Effector memory CD8-positive, alpha-beta T cell (primary cell): ENCODE data around the gene HRH1.

Experiments
- ATAC-seq: fragments of 150-1000 bp; cut with Tn5 transposase; replicated peaks from 2 replicates; pipeline ENCODE4 v1.10.0; 2021; ENCODE audit warnings: mild to moderate bottlenecking, moderate library complexity
- DNase-seq, 3 experiments: peaks; one replicate each; pipeline ENCODE4 v3.0.0; 2021
- H3K27ac Mint-ChIP-seq, 2 donors: one replicate each; pipeline ENCODE4 v1.8.0; 2022; ENCODE audit warnings: mild to moderate bottlenecking in 2 of 2, mixed read lengths in 2 of 2, moderate library complexity in 2 of 2
- H3K27me3 Mint-ChIP-seq, 2 donors: one replicate each; pipeline ENCODE4 v1.8.0; 2022; ENCODE audit warnings: mixed read lengths in 2 of 2
- H3K36me3 Mint-ChIP-seq: one replicate; pipeline ENCODE4 v1.8.0; 2022; ENCODE audit warnings: mild to moderate bottlenecking, moderate library complexity, mixed read lengths; ENCODE audit not compliant: insufficient read depth
- H3K4me1 Mint-ChIP-seq, 2 donors: one replicate each; pipeline ENCODE4 v1.8.0; 2022; ENCODE audit warnings: low read depth in 2 of 2, mixed read lengths in 2 of 2
- H3K4me3 Mint-ChIP-seq, 2 donors: one replicate each; pipeline ENCODE4 v1.8.0; 2022; ENCODE audit warnings: mild to moderate bottlenecking in 2 of 2, mixed read lengths in 2 of 2, moderate library complexity in 2 of 2
- H3K9me3 Mint-ChIP-seq, 2 donors: one replicate each; pipeline ENCODE4 v1.8.0; 2022; ENCODE audit warnings: mixed read lengths in 2 of 2

HRH1 gene

DNA sequence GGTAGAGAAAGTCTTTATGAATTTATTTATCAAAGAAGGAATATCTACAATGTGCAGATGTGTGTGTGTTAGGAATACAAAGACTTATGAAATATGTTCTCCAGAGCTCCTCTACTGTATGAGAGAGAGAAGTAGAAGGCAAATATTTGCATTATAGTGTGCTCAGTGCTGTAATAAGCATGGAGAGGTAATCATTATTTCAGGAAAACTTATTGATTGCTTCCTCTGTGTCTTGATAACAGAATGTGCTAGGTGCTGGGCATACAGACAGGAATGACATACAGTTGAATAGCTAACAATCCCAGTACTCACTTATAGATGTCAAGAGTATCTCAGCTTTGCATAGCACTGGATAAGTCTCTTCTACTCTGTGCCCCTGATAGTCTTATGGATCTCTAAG, 148.2 kb downstream of the HRH1 start:
- peak overlapping the region in 1 of 2 donors; percentile 42 for H3K27ac Mint-ChIP-seq
- H3K9me3 Mint-ChIP-seq: no peaks in the 10 kb centered on the region
- peaks cover 37% of the 10 kb centered on the region for H3K36me3 Mint-ChIP-seq
- H3K4me1 Mint-ChIP-seq: peaks cover 22 to 36% of the 10 kb centered on the region in 2 donors
- DNase-seq: no peak
- no peak overlapping the region for H3K4me3 Mint-ChIP-seq
- ATAC-seq: no peak
- H3K27me3 Mint-ChIP-seq: no peaks in the 10 kb centered on the region

GRCh38 chr3:11304175-11304574, 149.9 kb downstream of the HRH1 start:
- no peak for DNase-seq
- H3K4me3 Mint-ChIP-seq: no peak overlapping the region
- peaks cover 24 to 42% of the 10 kb centered on the region in 2 donors for H3K4me1 Mint-ChIP-seq
- no peaks in the 10 kb centered on the region for H3K27me3 Mint-ChIP-seq
- no peaks in the 10 kb centered on the region for H3K9me3 Mint-ChIP-seq
- H3K36me3 Mint-ChIP-seq: peaks cover 30% of the 10 kb centered on the region
- no peak for ATAC-seq
- no peak overlapping the region for H3K27ac Mint-ChIP-seq

GRCh38 chr3:11305509-11305908, 151.2 kb downstream of the HRH1 start:
- DNase-seq (no peak), ATAC-seq (no peak)
- peaks cover 22 to 38% of the 10 kb centered on the region in 2 donors for H3K4me1 Mint-ChIP-seq
- no peaks in the 10 kb centered on the region for H3K27me3 Mint-ChIP-seq
- H3K9me3 Mint-ChIP-seq: no peaks in the 10 kb centered on the region
- peak overlapping the region in 1 of 2 donors; percentile 89 for H3K27ac Mint-ChIP-seq
- H3K36me3 Mint-ChIP-seq: peaks cover 32% of the 10 kb centered on the region
- no peak overlapping the region for H3K4me3 Mint-ChIP-seq

DNA sequence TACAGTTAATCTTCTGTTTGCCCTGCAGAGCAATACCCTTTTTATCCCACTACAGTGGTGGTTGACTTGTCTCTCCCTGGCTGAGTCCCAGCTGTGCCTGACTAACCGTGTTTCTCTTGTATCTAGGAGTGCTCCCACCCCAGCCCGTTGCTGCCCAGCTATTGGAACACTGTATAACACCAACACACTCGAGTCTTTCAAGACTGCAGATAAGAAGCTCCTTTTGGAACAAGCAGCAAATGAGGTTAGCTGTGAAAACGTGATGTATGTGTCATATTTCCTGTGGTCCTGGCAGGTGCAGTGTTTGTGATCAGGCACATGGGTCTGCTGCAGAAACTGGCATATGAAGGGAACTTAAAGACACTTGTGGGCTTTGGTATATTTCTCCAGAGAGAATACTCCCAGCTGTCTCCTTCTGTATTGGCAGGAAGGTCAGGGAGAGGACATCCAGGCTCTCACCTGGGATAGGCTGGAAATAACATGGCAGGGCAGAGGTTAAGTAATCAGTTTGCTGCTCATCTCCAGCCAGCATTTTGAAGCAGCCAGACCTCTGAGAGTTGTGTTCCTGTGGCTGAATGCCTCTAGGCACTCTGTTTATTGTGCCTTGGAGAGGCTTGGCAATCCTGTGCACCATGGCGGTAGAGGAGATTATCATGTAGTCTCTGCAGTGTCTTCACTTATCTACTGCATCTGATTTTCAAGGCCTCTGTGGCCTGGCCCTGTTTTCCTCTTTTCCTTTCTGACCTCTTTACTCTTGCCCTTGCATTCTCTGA, 152.7 kb downstream of the HRH1 start:
- H3K4me3 Mint-ChIP-seq: peak overlapping the region; percentile 30 to 40
- peak; percentile 98 for ATAC-seq
- peaks cover 37% of the 10 kb centered on the region for H3K36me3 Mint-ChIP-seq
- no peaks in the 10 kb centered on the region for H3K27me3 Mint-ChIP-seq
- peak overlapping the region; percentile 89 to 91 for H3K27ac Mint-ChIP-seq
- peaks cover 17 to 30% of the 10 kb centered on the region in 2 donors for H3K4me1 Mint-ChIP-seq
- DNase-seq: peak; percentile 21 to 29 (median 26)
- no peaks in the 10 kb centered on the region for H3K9me3 Mint-ChIP-seq

GRCh38 chr3:11307830-11308432, 153.6 kb downstream of the HRH1 start:
- Mint-ChIP-seq H3K4me1 (peaks cover 17 to 30% of the 10 kb centered on the region in 2 donors), H3K36me3 (peaks cover 43% of the 10 kb centered on the region), H3K4me3 (peak overlapping the region in 1 of 2 donors; percentile 40), H3K9me3 (no peaks in the 10 kb centered on the region), H3K27me3 (no peaks in the 10 kb centered on the region), H3K27ac (peak overlapping the region; percentile 89 to 91)
- ATAC-seq: no peak
- no peak for DNase-seq

DNA sequence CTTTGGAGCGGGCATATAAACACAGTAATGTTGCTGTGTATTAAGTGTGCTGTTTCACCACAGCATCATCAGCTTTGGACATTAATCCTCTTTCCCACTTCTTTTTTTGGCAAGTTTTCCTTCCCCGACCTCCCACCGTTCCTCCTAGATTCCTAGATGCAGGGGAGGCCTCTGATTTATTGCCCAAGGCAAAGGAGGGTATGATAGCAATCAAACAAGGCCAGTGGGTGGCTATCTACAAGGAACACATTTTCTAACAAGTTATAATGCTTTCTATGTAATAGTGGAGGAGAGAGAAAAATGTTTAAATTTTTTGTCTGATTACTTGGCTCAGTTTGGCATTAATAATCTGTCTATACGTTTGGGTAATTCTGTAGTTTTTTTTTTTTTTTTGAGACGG, 156.0 kb downstream of the HRH1 start:
- no peak for DNase-seq
- Mint-ChIP-seq H3K4me1 (peaks cover 17 to 27% of the 10 kb centered on the region in 2 donors), H3K27ac (no peak overlapping the region), H3K9me3 (no peaks in the 10 kb centered on the region), H3K27me3 (no peaks in the 10 kb centered on the region), H3K36me3 (peaks cover 47% of the 10 kb centered on the region), H3K4me3 (no peak overlapping the region)
- no peak for ATAC-seq

- Mint-ChIP-seq H3K4me3 (no peak overlapping the region), H3K36me3 (peaks cover 51% of the 10 kb centered on the region), H3K27ac (peak overlapping the region in 1 of 2 donors; percentile 52), H3K27me3 (no peaks in the 10 kb centered on the region), H3K4me1 (peaks cover 5 to 10% of the 10 kb centered on the region in 2 donors), H3K9me3 (no peaks in the 10 kb centered on the region)
- DNase-seq (no peak), ATAC-seq (no peak)
Observed at GRCh38 chr3:11312166-11312565, 157.9 kb downstream of the HRH1 start.
